ENCODE measurements around the gene KYNU. TPM values are rescaled to one million over a fixed set of nuclear protein-coding genes. Genes with fewer than 3 reads are reported as not detected.

The KYNU gene
- total RNA-seq, 1 donor from 2014 or later = 1.0 TPM

- no peaks in the 10 kb centered on the region for H3K9me3 ChIP-seq (replicated peaks)
- no peak for DNase-seq
- no peaks in the 10 kb centered on the region for H3K4me1 ChIP-seq
- H3K27me3 ChIP-seq (ENCODE audit: low read depth) = no peaks in the 10 kb centered on the region
- intact Hi-C loops (cut with micrococcal nuclease) = no loop called here
- no peak overlapping the region for H3K4me3 ChIP-seq
- no peaks in the 10 kb centered on the region for H3K36me3 ChIP-seq
- no peak overlapping the region for H3K27ac ChIP-seq (replicated peaks)
- TF ChIP-seq CTCF (IDR thresholded peaks at IDR 0.05; ENCODE audit: borderline replicate concordance) = no peak
These were observed 96.4 kb downstream of the KYNU start for GRCh38 chr2:142973822-142974207.

GRCh38 chr2:142974288-142975024, 97.0 kb downstream of the KYNU start:
- TF ChIP-seq CTCF (IDR thresholded peaks at IDR 0.05; ENCODE audit: borderline replicate concordance) = no peak
- DNase-seq = no peak
- H3K4me3 ChIP-seq = no peak overlapping the region
- H3K36me3 ChIP-seq = no peaks in the 10 kb centered on the region
- no peaks in the 10 kb centered on the region for H3K4me1 ChIP-seq
- no peaks in the 10 kb centered on the region for H3K27me3 ChIP-seq (ENCODE audit: low read depth)
- no peaks in the 10 kb centered on the region for H3K9me3 ChIP-seq (replicated peaks)
- H3K27ac ChIP-seq (replicated peaks) = no peak overlapping the region
- intact Hi-C loops (cut with micrococcal nuclease) = no loop called here

GRCh38 chr2:142975239-142975638, 97.8 kb downstream of the KYNU start:
- intact Hi-C loops (cut with micrococcal nuclease) = no loop called here
- H3K27me3 ChIP-seq (ENCODE audit: low read depth) = no peaks in the 10 kb centered on the region
- no peak for TF ChIP-seq CTCF (IDR thresholded peaks at IDR 0.05; ENCODE audit: borderline replicate concordance)
- no peak overlapping the region for H3K27ac ChIP-seq (replicated peaks)
- DNase-seq = no peak
- no peaks in the 10 kb centered on the region for H3K9me3 ChIP-seq (replicated peaks)
- no peak overlapping the region for H3K4me3 ChIP-seq
- H3K36me3 ChIP-seq = no peaks in the 10 kb centered on the region
- H3K4me1 ChIP-seq = no peaks in the 10 kb centered on the region

GRCh38 chr2:142980246-142981068, 103.0 kb downstream of the KYNU start:
- H3K36me3 ChIP-seq = no peaks in the 10 kb centered on the region
- H3K4me1 ChIP-seq = no peaks in the 10 kb centered on the region
- H3K9me3 ChIP-seq (replicated peaks) = no peaks in the 10 kb centered on the region
- no peak overlapping the region for H3K27ac ChIP-seq (replicated peaks)
- no peaks in the 10 kb centered on the region for H3K27me3 ChIP-seq (ENCODE audit: low read depth)
- no peak overlapping the region for H3K4me3 ChIP-seq
- DNase-seq = no peak
- intact Hi-C loops (cut with micrococcal nuclease) = no loop called here
- peak; percentile 67 for TF ChIP-seq CTCF (IDR thresholded peaks at IDR 0.05; ENCODE audit: borderline replicate concordance)

GRCh38 chr2:142981069-142981378, 103.6 kb downstream of the KYNU start:
- Histone ChIP-seq H3K27me3 (ENCODE audit: low read depth) (no peaks in the 10 kb centered on the region), H3K9me3 (replicated peaks) (no peaks in the 10 kb centered on the region), H3K4me3 (no peak overlapping the region), H3K4me1 (no peaks in the 10 kb centered on the region), H3K27ac (replicated peaks) (no peak overlapping the region), H3K36me3 (no peaks in the 10 kb centered on the region)
- intact Hi-C loops (cut with micrococcal nuclease) = no loop called here
- TF ChIP-seq CTCF (IDR thresholded peaks at IDR 0.05; ENCODE audit: borderline replicate concordance) = peak; percentile 5
- no peak for DNase-seq
